Ascending aorta (tissue), 2 donors: ENCODE measurements around the gene KCNG3. TPM values are rescaled to one million over a fixed set of nuclear protein-coding genes. Genes with fewer than 3 reads are reported as not detected.

ENCODE experiments used
- DNase-seq, 2 donors: peaks; one replicate each; pipeline ENCODE4 v3.0.0-alpha.2; 2019; ENCODE audit warnings: low spot score in 2 of 2
- H3K27ac ChIP-seq, 2 donors: fragments of 200-600 bp; sonication (generic); one replicate each; pipeline ENCODE4 v1.5.1; 2016 to 2017; ENCODE audit warnings: mild to moderate bottlenecking in 1 of 2
- H3K27me3 ChIP-seq: fragments of 200-600 bp; sonication (generic); one replicate; pipeline ENCODE4 v1.5.1; 2017
- H3K36me3 ChIP-seq, 2 donors: fragments of 200-600 bp; sonication (generic); one replicate each; pipeline ENCODE4 v1.5.1; 2016
- H3K4me1 ChIP-seq, 2 donors: fragments of 200-600 bp; sonication (generic); one replicate each; pipeline ENCODE4 v1.5.1; 2016 to 2017; ENCODE audit warnings: mild to moderate bottlenecking in 1 of 2
- H3K4me3 ChIP-seq, 2 donors: fragments of 200-600 bp; sonication (generic); one replicate each; pipeline ENCODE4 v1.5.1; 2016 to 2017; ENCODE audit warnings: mild to moderate bottlenecking in 1 of 2
- H3K9me3 ChIP-seq, 2 donors: fragments of 200-600 bp; sonication (generic); one replicate each; pipeline ENCODE4 v1.5.1; 2016
- CTCF ChIP-seq, 3 experiments: fragments of 200-600 bp in 2 of 3; fragments of 450-650 bp in 1 of 3; sonication (generic) in 2 of 3; IDR thresholded peaks; one replicate each; pipeline ENCODE4 v1.5.1; 2016 to 2019; ENCODE audit warnings: antibody characterized with exemption in 3 of 3, mild to moderate bottlenecking in 1 of 3, moderate library complexity in 1 of 3
- intact Hi-C: fragments of 100-400 bp; cut with DNase I; formaldehyde crosslinking; loops from one replicate; pipeline ENCODE4 v1.15.1; 2023
- total RNA-seq: library from RNA; depleted of rRNA; stranded (reverse); fragments of >200 nt; gene quantifications from one replicate; pipeline ENCODE4 v1.1.0, GENCODE V29; 2016

The KCNG3 gene
- not detected for total RNA-seq

DNA sequence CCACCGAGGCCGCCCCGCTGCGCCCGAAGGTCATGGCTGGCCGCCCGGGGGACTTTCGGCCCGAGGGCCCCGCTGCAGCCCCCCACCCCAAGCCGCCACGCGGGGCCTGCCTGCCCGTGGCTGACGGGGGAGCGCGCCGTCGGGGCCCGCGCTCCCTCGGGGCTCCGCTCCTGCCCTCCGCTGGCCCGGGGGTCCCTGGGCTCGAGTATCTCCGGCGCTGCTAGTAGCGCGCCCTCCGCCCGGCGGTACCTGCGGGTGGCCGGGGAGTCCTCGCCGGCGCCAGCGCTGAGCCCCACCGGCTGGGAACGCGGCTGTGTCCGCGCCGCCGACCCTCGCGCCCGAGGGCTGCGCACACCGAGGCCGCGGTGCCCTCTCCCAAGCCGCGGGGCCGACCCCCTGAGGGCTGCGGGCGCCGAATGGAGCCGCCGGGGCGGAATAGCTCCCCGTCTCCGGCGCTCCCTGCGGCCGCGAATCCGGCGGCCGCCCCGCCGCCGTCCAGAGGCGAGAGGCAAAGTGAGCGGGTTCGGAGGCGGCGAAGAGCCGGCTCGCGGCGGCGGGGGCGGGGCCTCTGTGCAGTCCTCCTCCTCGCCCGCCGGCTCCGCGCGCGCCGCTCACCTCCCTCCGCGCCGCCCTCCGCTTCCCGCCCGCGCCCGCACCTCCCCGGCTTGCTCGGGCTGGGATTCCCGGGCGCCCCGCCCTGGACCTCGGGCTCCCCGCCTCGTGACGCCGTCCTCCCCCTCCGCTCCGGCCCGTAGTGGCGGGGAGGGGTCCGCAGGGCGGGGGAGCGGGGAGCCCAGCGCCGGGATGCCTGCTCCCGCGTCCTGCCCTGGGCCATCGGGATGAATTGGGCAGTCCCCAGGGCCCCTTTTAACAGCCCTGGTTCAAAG lies at the start of gene KCNG3:
Gene KCNG3 (minus strand): TSS at position 515 of the 887 bp plus-strand sequence. CDS start 481 bp downstream, at position 34.
- peaks cover 12% of the 10 kb centered on the region for H3K27me3 ChIP-seq
- no peak within 1 kb of the TSS for H3K27ac ChIP-seq
- H3K4me3 ChIP-seq, result peak within 1 kb of the TSS; percentile 64 to 70
- no peak for TF ChIP-seq CTCF (IDR thresholded peaks at IDR 0.05)
- no peaks in the 10 kb centered on the region for H3K36me3 ChIP-seq
- peaks cover 0 to 9% of the 10 kb centered on the region in 2 donors for H3K4me1 ChIP-seq
- intact Hi-C loops, result no loop called here
- peak in 1 of 2 donors; percentile 70 for DNase-seq
- no peaks in the 10 kb centered on the region for H3K9me3 ChIP-seq

- DNase-seq, result no peak
- no peaks in the 10 kb centered on the region for H3K9me3 ChIP-seq
These were observed 49.1 kb upstream of the KCNG3 start for GRCh38 chr2:42542871-42543270.

DNA sequence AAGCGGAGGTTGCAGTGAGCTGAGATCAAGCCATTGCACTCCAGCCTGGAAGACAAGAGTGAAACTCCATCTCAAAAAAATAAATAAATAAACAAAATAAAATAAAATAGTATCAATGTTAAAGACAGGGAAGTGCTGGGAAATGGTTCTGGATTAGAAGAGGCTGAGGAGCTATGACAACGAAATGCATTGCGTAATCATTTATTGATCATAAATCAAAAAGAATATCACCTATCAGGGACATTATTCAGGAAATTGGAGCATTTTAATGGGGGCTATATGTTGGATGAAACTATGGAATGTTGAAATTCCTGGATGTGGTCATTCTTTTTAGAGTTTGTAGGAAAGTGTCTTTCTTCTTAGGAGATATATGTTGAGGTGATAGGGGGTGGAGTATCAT lies 43.7 kb upstream of the KCNG3 start:
- no peak overlapping the region for H3K4me3 ChIP-seq
- H3K27me3 ChIP-seq, result no peaks in the 10 kb centered on the region
- no peak overlapping the region for H3K27ac ChIP-seq
- no peaks in the 10 kb centered on the region for H3K9me3 ChIP-seq
- TF ChIP-seq CTCF (IDR thresholded peaks at IDR 0.05), result no peak
- no peaks in the 10 kb centered on the region for H3K36me3 ChIP-seq
- intact Hi-C loops, result no loop called here
- DNase-seq, result no peak
- no peaks in the 10 kb centered on the region for H3K4me1 ChIP-seq

More at GRCh38 chr2:42542871-42543270, 49.1 kb upstream of the KCNG3 start:
- intact Hi-C loops, result no loop called here
- no peaks in the 10 kb centered on the region for H3K36me3 ChIP-seq
- H3K27ac ChIP-seq, result no peak overlapping the region
- no peak for TF ChIP-seq CTCF (IDR thresholded peaks at IDR 0.05)
- H3K4me1 ChIP-seq, result no peaks in the 10 kb centered on the region
- H3K4me3 ChIP-seq, result no peak overlapping the region
- no peaks in the 10 kb centered on the region for H3K27me3 ChIP-seq

GRCh38 chr2:42532397-42532796 lies 38.6 kb upstream of the KCNG3 start:
- Histone ChIP-seq H3K36me3 (no peaks in the 10 kb centered on the region), H3K9me3 (no peaks in the 10 kb centered on the region), H3K27me3 (no peaks in the 10 kb centered on the region), H3K4me3 (no peak overlapping the region), H3K4me1 (no peaks in the 10 kb centered on the region), H3K27ac (no peak overlapping the region)
- intact Hi-C loops, result no loop called here
- no peak for TF ChIP-seq CTCF (IDR thresholded peaks at IDR 0.05)
- no peak for DNase-seq

GRCh38 chr2:42523341-42523740 lies 29.6 kb upstream of the KCNG3 start:
- Histone ChIP-seq H3K36me3 (no peaks in the 10 kb centered on the region), H3K4me3 (no peak overlapping the region), H3K27me3 (no peaks in the 10 kb centered on the region), H3K27ac (no peak overlapping the region), H3K4me1 (no peaks in the 10 kb centered on the region), H3K9me3 (no peaks in the 10 kb centered on the region)
- no peak for DNase-seq
- intact Hi-C loops, result no loop called here
- TF ChIP-seq CTCF (IDR thresholded peaks at IDR 0.05), result no peak
